BLaER1 treated with 17β-estradiol and CSF1 and Interleukin-3, amounts not matched to agents 10 nM and 100 nM (cell line): ENCODE measurements around the gene TRIM69.
A peak's percentile ranks its signal among the peaks of the same experiment; 100 is the strongest.
"Not testable (repeated sequence)": the region's sequence is repeated elsewhere in the genome, so short reads cannot be mapped to it uniquely, and the experiment has no call there.

ENCODE experiments used
- H3K27ac ChIP-seq, 11 experiments: shearing (Covaris generic); formaldehyde crosslinking; 2 replicates each; pipeline ENCODE4 v1.8.1; 2022
- H3K27me3 ChIP-seq, 11 experiments: shearing (Covaris generic); formaldehyde crosslinking; 2 replicates each; pipeline ENCODE4 v1.8.1; 2022
- H3K36me3 ChIP-seq, 11 experiments: shearing (Covaris generic); formaldehyde crosslinking; 2 replicates each; pipeline ENCODE4 v1.8.1; 2022
- H3K4me1 ChIP-seq, 10 experiments: shearing (Covaris generic); formaldehyde crosslinking; 2 replicates each; pipeline ENCODE4 v1.8.1; 2022
- H3K4me2 ChIP-seq, 11 experiments: shearing (Covaris generic); formaldehyde crosslinking; 2 replicates each; pipeline ENCODE4 v1.8.1; 2022
- H3K4me3 ChIP-seq, 10 experiments: shearing (Covaris generic); formaldehyde crosslinking; 2 replicates each; pipeline ENCODE4 v1.8.1; 2022
- H3K9ac ChIP-seq, 11 experiments: shearing (Covaris generic); formaldehyde crosslinking; 2 replicates each; pipeline ENCODE4 v1.8.1; 2022
- H3K9me3 ChIP-seq, 11 experiments: shearing (Covaris generic); formaldehyde crosslinking; replicated peaks in 1 of 11; 2 replicates each; pipeline ENCODE4 v1.8.1; 2022
- H4K20me1 ChIP-seq, 11 experiments: shearing (Covaris generic); formaldehyde crosslinking; 2 replicates each; pipeline ENCODE4 v1.8.1; 2022
- Cebpa-rat ChIP-seq, 11 experiments: shearing (Covaris generic); IDR thresholded peaks; 2 replicates each; pipeline ENCODE4 v1.8.1; 2022

TRIM69 gene

DNA sequence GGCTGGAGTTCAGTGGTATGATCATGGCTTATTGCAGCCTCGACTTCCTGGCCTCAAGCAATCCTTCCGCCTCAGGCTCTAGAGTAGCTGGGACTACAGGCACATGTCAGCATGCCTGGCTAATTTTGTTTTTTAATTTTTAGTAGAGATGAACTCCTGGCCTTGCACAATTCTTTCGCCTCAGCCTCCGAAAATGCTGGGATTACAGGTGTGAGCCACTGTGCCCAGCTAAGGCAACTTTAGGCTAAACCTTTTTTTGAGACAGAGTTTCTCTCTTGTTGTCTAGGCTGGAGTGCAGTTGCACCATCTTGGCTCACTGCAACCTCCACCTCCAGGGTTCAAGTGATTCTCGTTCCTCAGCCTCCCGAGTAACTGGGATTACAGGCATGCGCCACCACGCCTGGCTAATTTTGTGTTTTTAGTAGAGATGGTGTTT, 16.3 kb upstream of the TRIM69 start:
- H3K4me2 ChIP-seq = peak overlapping the region in 4 of 11 experiments; percentile 5 to 21 (median 11); a peak in 2 of 22 replicates

DNA sequence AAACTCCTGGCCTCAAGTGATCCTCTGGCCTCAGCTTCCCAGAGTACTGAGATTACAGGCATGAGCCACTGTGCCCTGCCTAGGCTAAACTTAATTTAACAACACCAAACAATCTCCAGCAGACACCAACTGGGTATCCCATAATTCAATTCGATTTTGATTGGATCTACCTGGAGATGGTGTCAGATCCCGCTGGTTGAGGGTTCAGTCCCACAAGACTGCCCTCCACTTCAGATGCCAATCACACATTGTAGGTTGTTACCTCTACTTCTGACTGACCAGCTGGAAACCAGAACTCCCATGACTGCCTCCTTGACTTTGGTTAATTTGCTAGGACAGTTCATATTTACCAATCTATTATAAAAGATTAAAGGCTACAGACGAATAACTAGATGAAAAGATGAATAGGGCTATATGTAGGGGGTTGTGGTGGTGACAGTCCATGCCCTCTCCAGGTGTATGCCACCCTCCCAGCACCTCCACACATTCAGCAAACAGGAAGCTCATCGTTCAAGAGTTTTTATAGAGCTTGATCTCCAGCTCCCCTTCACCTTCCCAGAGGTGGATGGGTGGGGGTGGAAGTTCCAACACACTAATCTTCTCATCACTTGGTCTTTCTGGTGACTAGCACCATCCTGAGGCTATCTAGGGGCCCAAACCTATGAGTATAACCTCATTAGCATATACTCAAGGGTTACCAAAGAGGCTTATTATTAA, 15.7 kb upstream of the TRIM69 start:
- Histone ChIP-seq H3K4me2 (no peak overlapping the region), H3K36me3 (peaks cover 39 to 52% (median 43%) of the 10 kb centered on the region in 11 experiments), H4K20me1 (peaks cover 19 to 48% (median 28%) of the 10 kb centered on the region in 11 experiments), H3K9me3 (no peaks in the 10 kb centered on the region), H3K27me3 (no peaks in the 10 kb centered on the region), H3K4me3 (no peak overlapping the region), H3K27ac (peak overlapping the region in 10 of 11 experiments; percentile 7 to 65 (median 50); a peak in 18 of 22 replicates), H3K9ac (no peak overlapping the region), H3K4me1 (peaks cover 31 to 99% (median 61%) of the 10 kb centered on the region in 10 experiments)
- no peak for TF ChIP-seq Cebpa-rat (IDR thresholded peaks at IDR 0.05)

More for the DNA sequence above, 16.3 kb upstream of the TRIM69 start:
- H3K9ac ChIP-seq = peak overlapping the region in 1 of 11 experiments; percentile 23; a peak in 1 of 22 replicates
- not testable (repeated sequence) for H3K4me3 ChIP-seq, H3K9me3 ChIP-seq, H3K27me3 ChIP-seq
- peaks cover 45 to 58% (median 49%) of the 10 kb centered on the region in 11 experiments for H3K36me3 ChIP-seq
- peaks cover 31 to 99% (median 61%) of the 10 kb centered on the region in 10 experiments for H3K4me1 ChIP-seq
- peak overlapping the region in 10 of 11 experiments; percentile 19 to 65 (median 50); a peak in 18 of 22 replicates for H3K27ac ChIP-seq
- 0 out of 22 replicates have a peak, but pooled peaks of 1 of the 11 experiments have one; percentile 19 for TF ChIP-seq Cebpa-rat (IDR thresholded peaks at IDR 0.05)
- peaks cover 25 to 54% (median 34%) of the 10 kb centered on the region in 11 experiments for H4K20me1 ChIP-seq

DNA sequence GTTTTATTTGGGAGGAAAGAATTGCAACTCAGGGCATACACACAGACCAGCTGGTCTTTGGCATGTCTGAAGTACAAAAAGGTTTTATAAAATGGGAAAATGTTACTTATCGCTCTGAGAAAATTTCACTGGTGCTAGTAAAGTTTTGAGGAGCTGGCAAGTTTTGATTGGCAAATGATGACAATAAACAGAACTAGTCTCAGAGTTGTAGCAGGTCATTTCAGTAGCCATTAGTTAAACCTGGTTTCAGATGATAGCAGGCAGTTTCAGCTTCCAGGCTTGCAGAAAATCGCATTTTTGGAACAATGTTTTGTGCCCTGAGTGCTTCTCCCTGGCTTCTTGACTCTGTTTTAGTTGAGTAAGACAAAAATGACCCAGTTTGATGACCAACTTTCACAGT, 14.3 kb upstream of the TRIM69 start:
- Histone ChIP-seq H3K27me3 (no peaks in the 10 kb centered on the region), H3K4me3 (no peak overlapping the region), H3K4me2 (peak overlapping the region in 3 of 11 experiments; percentile 3 to 95 (median 58); a peak in 3 of 22 replicates), H3K9ac (peak overlapping the region in 2 of 11 experiments; percentile 20 to 31; a peak in 1 of 22 replicates), H3K27ac (peak overlapping the region; percentile 1 to 97 (median 31); a peak in 16 of 22 replicates), H3K4me1 (peaks cover 41 to 97% (median 66%) of the 10 kb centered on the region in 10 experiments), H3K36me3 (peaks cover 25 to 38% (median 29%) of the 10 kb centered on the region in 11 experiments), H4K20me1 (peaks cover 5 to 34% (median 14%) of the 10 kb centered on the region in 11 experiments; a peak in 20 of 22 replicates), H3K9me3 (no peaks in the 10 kb centered on the region)
- no peak for TF ChIP-seq Cebpa-rat (IDR thresholded peaks at IDR 0.05)

DNA sequence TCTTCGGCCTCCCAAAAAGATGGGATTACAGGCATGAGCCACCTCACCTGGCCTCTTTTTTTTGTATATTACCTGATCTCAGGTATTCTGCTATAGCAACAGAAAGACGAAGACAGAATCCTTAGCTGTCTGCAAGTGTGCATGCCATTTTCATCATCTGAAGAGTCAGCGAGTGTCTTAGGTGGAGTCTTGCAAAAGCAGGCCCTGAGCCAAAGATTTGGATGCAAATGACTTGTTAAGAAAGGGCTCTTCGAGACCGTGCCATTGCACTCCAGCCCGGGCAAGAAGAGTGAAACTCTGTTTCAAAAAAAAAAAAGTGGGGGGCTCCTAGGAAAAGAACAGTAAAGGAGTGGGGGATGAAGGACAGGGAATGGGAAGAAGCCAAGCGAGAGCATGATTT, 10.2 kb upstream of the TRIM69 start:
- peaks cover 0 to 2% (median 0%) of the 10 kb centered on the region in 11 experiments; a peak in 1 of 22 replicates for H3K36me3 ChIP-seq
- no peaks in the 10 kb centered on the region for H3K9me3 ChIP-seq
- H4K20me1 ChIP-seq = no peaks in the 10 kb centered on the region
- H3K4me3 ChIP-seq = peak overlapping the region in 9 of 10 experiments; percentile 16 to 57 (median 45); a peak in 15 of 20 replicates
- peaks cover 60 to 82% (median 74%) of the 10 kb centered on the region in 10 experiments for H3K4me1 ChIP-seq
- H3K9ac ChIP-seq = peak overlapping the region; percentile 67 to 95 (median 88); a peak in 21 of 22 replicates
- H3K27ac ChIP-seq = peak overlapping the region; percentile 55 to 97 (median 90); a peak in 21 of 22 replicates
- TF ChIP-seq Cebpa-rat (IDR thresholded peaks at IDR 0.05) = no peak
- H3K4me2 ChIP-seq = peak overlapping the region; percentile 78 to 95 (median 86)
- no peaks in the 10 kb centered on the region for H3K27me3 ChIP-seq

DNA sequence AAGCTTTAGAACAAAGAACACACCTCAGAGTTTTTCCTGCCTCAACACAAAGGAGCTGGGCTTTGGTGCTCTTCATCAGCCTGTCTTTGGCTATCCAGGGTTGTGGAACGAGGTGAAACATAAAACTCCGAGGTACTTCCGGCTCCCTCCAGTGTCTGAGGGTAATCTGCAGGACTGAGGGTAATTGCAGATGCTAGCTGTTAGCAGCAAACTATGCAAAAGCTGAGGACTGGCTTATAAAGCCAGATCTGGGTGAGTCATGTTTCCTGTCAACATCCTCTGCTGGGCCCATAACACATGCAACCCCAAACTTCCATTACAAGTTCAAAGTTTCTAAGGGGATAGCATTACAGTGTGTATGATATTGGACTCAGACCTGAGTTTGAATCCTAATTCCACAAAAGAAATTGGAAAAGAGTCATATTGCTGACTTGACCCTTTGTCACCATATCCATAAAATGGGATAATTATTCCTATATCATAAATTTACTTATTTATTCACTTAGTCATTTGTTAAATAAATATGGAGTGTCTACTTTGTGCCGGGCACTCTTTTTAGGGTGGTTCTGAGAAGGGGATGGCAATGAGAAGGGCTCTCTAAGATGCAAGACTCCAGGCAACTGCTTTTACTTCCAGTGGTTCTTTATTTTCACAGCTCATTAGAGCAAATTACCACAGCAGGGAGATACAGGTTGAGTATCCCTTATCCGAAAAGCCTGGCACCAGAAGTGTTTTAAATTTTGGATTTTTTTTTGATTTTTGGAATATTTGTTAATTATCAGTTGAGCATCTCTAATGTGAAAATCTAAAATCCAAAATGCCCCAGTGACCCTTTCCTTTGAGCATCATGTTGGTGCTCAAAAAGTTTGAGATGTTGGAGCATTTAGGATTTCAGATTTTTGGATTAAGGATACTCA, 9.5 kb upstream of the TRIM69 start:
- Histone ChIP-seq H3K27ac (peak overlapping the region; percentile 82 to 97 (median 90); a peak in 21 of 22 replicates), H4K20me1 (no peaks in the 10 kb centered on the region), H3K36me3 (peaks cover 0 to 9% (median 6%) of the 10 kb centered on the region in 11 experiments; a peak in 11 of 22 replicates), H3K27me3 (no peaks in the 10 kb centered on the region), H3K4me1 (peaks cover 60 to 82% (median 75%) of the 10 kb centered on the region in 10 experiments), H3K4me2 (peak overlapping the region; percentile 78 to 95 (median 86)), H3K9ac (peak overlapping the region; percentile 67 to 95 (median 88); a peak in 21 of 22 replicates), H3K4me3 (peak overlapping the region in 9 of 10 experiments; percentile 16 to 57 (median 45); a peak in 15 of 20 replicates), H3K9me3 (no peaks in the 10 kb centered on the region)
- TF ChIP-seq Cebpa-rat (IDR thresholded peaks at IDR 0.05) = no peak; a peak in 1 of 22 replicates

DNA sequence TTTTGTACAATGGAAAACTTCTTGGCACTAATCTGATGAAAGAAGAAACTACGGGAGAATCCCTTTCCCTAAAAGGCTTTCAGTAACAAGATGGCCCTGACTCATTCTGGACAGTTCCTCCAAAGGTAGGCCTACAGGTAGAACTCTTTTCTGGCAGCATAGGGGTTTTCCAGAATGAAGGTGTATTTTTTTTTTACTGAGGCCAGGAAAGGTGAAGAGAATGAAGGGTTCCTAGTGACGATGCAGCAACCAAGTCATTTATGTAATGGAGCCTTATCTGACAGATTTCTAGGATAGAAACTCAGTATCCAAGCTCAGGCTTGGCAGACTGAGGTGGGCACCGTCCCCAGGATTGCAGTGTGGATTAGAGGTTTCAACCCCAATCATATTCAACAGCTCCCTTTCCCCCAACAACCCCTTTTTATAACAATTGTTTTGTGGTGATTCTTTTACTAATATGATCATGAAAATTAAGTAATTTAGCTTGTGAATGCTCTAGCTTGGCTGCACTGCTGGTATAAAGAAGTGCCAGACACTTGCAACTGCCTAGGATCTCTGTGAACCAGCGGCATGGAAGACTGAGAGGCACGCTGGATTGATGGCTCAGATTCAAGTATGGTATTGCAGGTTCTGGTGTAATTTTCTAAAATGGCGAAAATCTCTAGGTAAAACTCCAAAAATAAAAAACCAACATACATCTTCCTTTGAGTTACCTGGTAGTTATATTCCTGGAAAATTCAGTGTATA, 8.7 kb upstream of the TRIM69 start:
- TF ChIP-seq Cebpa-rat (IDR thresholded peaks at IDR 0.05) = no peak
- H4K20me1 ChIP-seq = no peaks in the 10 kb centered on the region
- peak overlapping the region; percentile 78 to 95 (median 86) for H3K4me2 ChIP-seq
- no peaks in the 10 kb centered on the region for H3K9me3 ChIP-seq
- no peaks in the 10 kb centered on the region for H3K27me3 ChIP-seq
- peaks cover 64 to 86% (median 78%) of the 10 kb centered on the region in 10 experiments for H3K4me1 ChIP-seq
- peak overlapping the region; percentile 82 to 97 (median 90); a peak in 21 of 22 replicates for H3K27ac ChIP-seq
- H3K9ac ChIP-seq = peak overlapping the region; percentile 63 to 95 (median 88); a peak in 18 of 22 replicates
- H3K36me3 ChIP-seq = peaks cover 0 to 16% (median 11%) of the 10 kb centered on the region in 11 experiments; a peak in 11 of 22 replicates
- H3K4me3 ChIP-seq = peak overlapping the region in 3 of 10 experiments; percentile 9 to 48 (median 43); a peak in 4 of 20 replicates

DNA sequence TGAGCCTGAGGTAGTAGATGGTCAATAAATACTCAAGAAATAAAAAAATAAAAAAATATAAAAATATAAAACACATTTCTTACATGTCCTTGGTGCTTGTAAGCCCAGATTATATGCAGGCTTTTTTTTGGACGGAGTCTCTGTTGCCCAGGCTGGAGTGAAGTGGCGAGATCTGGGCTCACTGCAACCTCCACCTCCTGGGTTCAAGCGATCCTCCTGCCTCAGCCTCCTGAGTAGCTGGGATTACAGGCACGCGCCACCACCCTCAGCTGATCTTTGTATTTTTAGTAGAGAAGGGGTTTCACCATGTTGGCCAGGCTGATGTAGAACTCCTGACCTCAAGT, 8.1 kb upstream of the TRIM69 start:
- H4K20me1 ChIP-seq, H3K9me3 ChIP-seq, H3K27me3 ChIP-seq: not testable (repeated sequence)
- peak overlapping the region; percentile 82 to 97 (median 90) for H3K27ac ChIP-seq
- H3K36me3 ChIP-seq = peaks cover 0 to 16% (median 11%) of the 10 kb centered on the region in 11 experiments; a peak in 11 of 22 replicates
- peak overlapping the region in 9 of 10 experiments; percentile 9 to 82 (median 43); a peak in 13 of 20 replicates for H3K4me3 ChIP-seq
- peak overlapping the region; percentile 63 to 95 (median 88); a peak in 20 of 22 replicates for H3K9ac ChIP-seq
- peak overlapping the region; percentile 78 to 95 (median 86) for H3K4me2 ChIP-seq
- peaks cover 61 to 83% (median 74%) of the 10 kb centered on the region in 10 experiments for H3K4me1 ChIP-seq
